Measurements from ENCODE around the gene CRYGA. TPM values are rescaled to one million over a fixed set of nuclear protein-coding genes. Genes with fewer than 3 reads are reported as not detected.

CRYGA gene
- total RNA-seq, 1 experiment from 2014 or later, result not detected

- in situ Hi-C loops (cut with HindIII; ENCODE audit: low pct_unique_long_range_greater_than_20kb, low sequenced_read_pairs), result no loop called here
- DNase-seq (ENCODE audit: low read depth, low spot score) (no peak), ATAC-seq (no peak)
- H3K4me3 ChIP-seq (ENCODE audit: low read depth in 2 of 2, low read length in 2 of 2), result no peak overlapping the region
- no peaks in the 10 kb centered on the region for H3K27me3 ChIP-seq (ENCODE audit: control insufficient read depth, insufficient read depth, low read length)
- CTCF ChIA-PET, result no interaction called here
- TF ChIP-seq SIN3A (IDR thresholded peaks at IDR 0.05; ENCODE audit: borderline replicate concordance, insufficient read depth, low read depth, low read length) (no peak), POLR2AphosphoS5 (IDR thresholded peaks at IDR 0.05; ENCODE audit: low read depth, low read length) (no peak), TCF7L2 (IDR thresholded peaks at IDR 0.05; ENCODE audit: low read depth, low read length) (no peak)
- TF ChIP-seq, protein P1, sequence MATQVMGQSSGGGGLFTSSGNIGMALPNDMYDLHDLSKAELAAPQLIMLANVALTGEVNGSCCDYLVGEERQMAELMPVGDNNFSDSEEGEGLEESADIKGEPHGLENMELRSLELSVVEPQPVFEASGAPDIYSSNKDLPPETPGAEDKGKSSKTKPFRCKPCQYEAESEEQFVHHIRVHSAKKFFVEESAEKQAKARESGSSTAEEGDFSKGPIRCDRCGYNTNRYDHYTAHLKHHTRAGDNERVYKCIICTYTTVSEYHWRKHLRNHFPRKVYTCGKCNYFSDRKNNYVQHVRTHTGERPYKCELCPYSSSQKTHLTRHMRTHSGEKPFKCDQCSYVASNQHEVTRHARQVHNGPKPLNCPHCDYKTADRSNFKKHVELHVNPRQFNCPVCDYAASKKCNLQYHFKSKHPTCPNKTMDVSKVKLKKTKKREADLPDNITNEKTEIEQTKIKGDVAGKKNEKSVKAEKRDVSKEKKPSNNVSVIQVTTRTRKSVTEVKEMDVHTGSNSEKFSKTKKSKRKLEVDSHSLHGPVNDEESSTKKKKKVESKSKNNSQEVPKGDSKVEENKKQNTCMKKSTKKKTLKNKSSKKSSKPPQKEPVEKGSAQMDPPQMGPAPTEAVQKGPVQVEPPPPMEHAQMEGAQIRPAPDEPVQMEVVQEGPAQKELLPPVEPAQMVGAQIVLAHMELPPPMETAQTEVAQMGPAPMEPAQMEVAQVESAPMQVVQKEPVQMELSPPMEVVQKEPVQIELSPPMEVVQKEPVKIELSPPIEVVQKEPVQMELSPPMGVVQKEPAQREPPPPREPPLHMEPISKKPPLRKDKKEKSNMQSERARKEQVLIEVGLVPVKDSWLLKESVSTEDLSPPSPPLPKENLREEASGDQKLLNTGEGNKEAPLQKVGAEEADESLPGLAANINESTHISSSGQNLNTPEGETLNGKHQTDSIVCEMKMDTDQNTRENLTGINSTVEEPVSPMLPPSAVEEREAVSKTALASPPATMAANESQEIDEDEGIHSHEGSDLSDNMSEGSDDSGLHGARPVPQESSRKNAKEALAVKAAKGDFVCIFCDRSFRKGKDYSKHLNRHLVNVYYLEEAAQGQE (IDR thresholded peaks at IDR 0.05; ENCODE audit: insufficient read depth in 1 of 2, low read depth in 2 of 2, low read length in 1 of 2), result no peak
- TF ChIP-seq, protein P2, sequence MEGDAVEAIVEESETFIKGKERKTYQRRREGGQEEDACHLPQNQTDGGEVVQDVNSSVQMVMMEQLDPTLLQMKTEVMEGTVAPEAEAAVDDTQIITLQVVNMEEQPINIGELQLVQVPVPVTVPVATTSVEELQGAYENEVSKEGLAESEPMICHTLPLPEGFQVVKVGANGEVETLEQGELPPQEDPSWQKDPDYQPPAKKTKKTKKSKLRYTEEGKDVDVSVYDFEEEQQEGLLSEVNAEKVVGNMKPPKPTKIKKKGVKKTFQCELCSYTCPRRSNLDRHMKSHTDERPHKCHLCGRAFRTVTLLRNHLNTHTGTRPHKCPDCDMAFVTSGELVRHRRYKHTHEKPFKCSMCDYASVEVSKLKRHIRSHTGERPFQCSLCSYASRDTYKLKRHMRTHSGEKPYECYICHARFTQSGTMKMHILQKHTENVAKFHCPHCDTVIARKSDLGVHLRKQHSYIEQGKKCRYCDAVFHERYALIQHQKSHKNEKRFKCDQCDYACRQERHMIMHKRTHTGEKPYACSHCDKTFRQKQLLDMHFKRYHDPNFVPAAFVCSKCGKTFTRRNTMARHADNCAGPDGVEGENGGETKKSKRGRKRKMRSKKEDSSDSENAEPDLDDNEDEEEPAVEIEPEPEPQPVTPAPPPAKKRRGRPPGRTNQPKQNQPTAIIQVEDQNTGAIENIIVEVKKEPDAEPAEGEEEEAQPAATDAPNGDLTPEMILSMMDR (IDR thresholded peaks at IDR 0.05), result no peak
- no peak overlapping the region for H3K27ac ChIP-seq (ENCODE audit: low read length)
- H3K36me3 ChIP-seq (ENCODE audit: control insufficient read depth, insufficient read depth, low read length), result no peaks in the 10 kb centered on the region
- H3K9me3 ChIP-seq (ENCODE audit: control insufficient read depth, insufficient read depth, low read depth, low read length), result no peaks in the 10 kb centered on the region
- no peaks in the 10 kb centered on the region for H3K4me1 ChIP-seq (ENCODE audit: control insufficient read depth, insufficient read depth, low read length)
- POLR2A ChIA-PET, result interaction anchor here (0.6 kb wide), 1 partner anchor 413 kb away, joined by 3 read pairs; no protein-coding TSS in a partner anchor
- no TSS peak for BruUV-seq (replicated peaks)
- intact Hi-C loops (cut with micrococcal nuclease; ENCODE audit: unreplicated experiment), result no loop called here
These were observed 7.0 kb downstream of the CRYGA start for GRCh38 chr2:208156439-208156838.

- in situ Hi-C loops (cut with HindIII; ENCODE audit: low pct_unique_long_range_greater_than_20kb, low sequenced_read_pairs), result no loop called here
- CTCF ChIA-PET, result no interaction called here
These were observed 10.2 kb downstream of the CRYGA start for GRCh38 chr2:208153156-208153555.

More at GRCh38 chr2:208153156-208153555, 10.2 kb downstream of the CRYGA start:
- Histone ChIP-seq H3K4me1 (ENCODE audit: control insufficient read depth, insufficient read depth, low read length) (no peaks in the 10 kb centered on the region), H3K27me3 (ENCODE audit: control insufficient read depth, insufficient read depth, low read length) (no peaks in the 10 kb centered on the region), H3K27ac (ENCODE audit: low read length) (no peak overlapping the region), H3K9me3 (ENCODE audit: control insufficient read depth, insufficient read depth, low read depth, low read length) (no peaks in the 10 kb centered on the region), H3K36me3 (ENCODE audit: control insufficient read depth, insufficient read depth, low read length) (no peaks in the 10 kb centered on the region), H3K4me3 (ENCODE audit: low read depth in 2 of 2, low read length in 2 of 2) (no peak overlapping the region)
- POLR2A ChIA-PET, result no interaction called here
- no peak for TF ChIP-seq SIN3A (IDR thresholded peaks at IDR 0.05; ENCODE audit: borderline replicate concordance, insufficient read depth, low read depth, low read length)
- TF ChIP-seq, protein P2 (IDR thresholded peaks at IDR 0.05), result no peak
- TF ChIP-seq, protein P1 (IDR thresholded peaks at IDR 0.05; ENCODE audit: insufficient read depth in 1 of 2, low read depth in 2 of 2, low read length in 1 of 2), result no peak
- intact Hi-C loops (cut with micrococcal nuclease; ENCODE audit: unreplicated experiment), result no loop called here
- no TSS peak for BruUV-seq (replicated peaks)
- no peak for DNase-seq (ENCODE audit: low read depth, low spot score)
- ATAC-seq, result no peak

Data from Panc1 (cell line).